ENCODE measurements around the gene ARHGEF5. TPM values are rescaled to one million over a fixed set of nuclear protein-coding genes. Genes with fewer than 3 reads are reported as not detected.

ARHGEF5 gene
- total RNA-seq, 1 donor from 2014 or later = 7.4 TPM

Other genes with a start within 250 kb of the ARHGEF5 start
- gene OR2A2, start 245.8 kb upstream of the ARHGEF5 start, total RNA-seq = not detected
- gene OR2A14, start 232.2 kb upstream of the ARHGEF5 start, total RNA-seq = not detected
- 4.7 TPM for gene CTAGE4, start 171.9 kb upstream of the ARHGEF5 start, total RNA-seq
- gene ARHGEF35, start 159.6 kb upstream of the ARHGEF5 start, total RNA-seq = 4.2 TPM
- not detected for gene OR2A42, start 115.8 kb upstream of the ARHGEF5 start, total RNA-seq
- gene OR2A7, start 90.6 kb upstream of the ARHGEF5 start, total RNA-seq = 8.6 TPM
- gene CTAGE8, start 86.1 kb upstream of the ARHGEF5 start, total RNA-seq = 0.51 TPM
- gene OR2A1, start 43.0 kb upstream of the ARHGEF5 start, total RNA-seq = 0.10 TPM
- gene NOBOX, start 48.3 kb downstream of the ARHGEF5 start, total RNA-seq = not detected

Data from tongue (tissue), 1 donor.